ENCODE data around the gene STAP1.

Gene STAP1

GRCh38 chr4:67614186-67614585 is 55.7 kb downstream of the STAP1 start:
- H3K4me1 ChIP-seq (ENCODE audit: control insufficient read depth, low read length) = no peaks in the 10 kb centered on the region
- H3K9me2 ChIP-seq (replicated peaks; ENCODE audit: control insufficient read depth, low read length) = no peaks in the 10 kb centered on the region
- H3K27me3 ChIP-seq (ENCODE audit: control insufficient read depth, low read length) = no peaks in the 10 kb centered on the region
- no peak for TF ChIP-seq EZH2phosphoT487 (IDR thresholded peaks at IDR 0.05; ENCODE audit: borderline replicate concordance, low read length)
- no peak for TF ChIP-seq CTCF (IDR thresholded peaks at IDR 0.05; ENCODE audit: low read depth, low read length, poor library complexity, severe bottlenecking)
- no peaks in the 10 kb centered on the region for H3K79me2 ChIP-seq (ENCODE audit: control insufficient read depth, low read length)
- peaks cover 13% of the 10 kb centered on the region for H3F3A ChIP-seq (ENCODE audit: control insufficient read depth, insufficient read depth)
- no peak overlapping the region for H3K4me2 ChIP-seq (ENCODE audit: low read length)
- H3K4me3 ChIP-seq (ENCODE audit: low read length) = no peak overlapping the region
- H3K36me3 ChIP-seq (ENCODE audit: control insufficient read depth, low read length) = peaks cover 33% of the 10 kb centered on the region
- peaks cover 4% of the 10 kb centered on the region; the same call in 1 of the 2 replicates for H3K9me3 ChIP-seq (ENCODE audit: control insufficient read depth, insufficient read depth, low read length)
- no peaks in the 10 kb centered on the region for H4K20me1 ChIP-seq (ENCODE audit: control insufficient read depth, insufficient read depth, low read depth, low read length)
- H3K27ac ChIP-seq (ENCODE audit: low read depth, low read length) = no peak overlapping the region

GRCh38 chr4:67615119-67615518 is 56.6 kb downstream of the STAP1 start:
- no peaks in the 10 kb centered on the region for H3K4me1 ChIP-seq (ENCODE audit: control insufficient read depth, low read length)
- H3F3A ChIP-seq (ENCODE audit: control insufficient read depth, insufficient read depth) = peaks cover 13% of the 10 kb centered on the region
- TF ChIP-seq EZH2phosphoT487 (IDR thresholded peaks at IDR 0.05; ENCODE audit: borderline replicate concordance, low read length) (no peak), CTCF (IDR thresholded peaks at IDR 0.05; ENCODE audit: low read depth, low read length, poor library complexity, severe bottlenecking) (no peak)
- no peak overlapping the region for H3K4me2 ChIP-seq (ENCODE audit: low read length)
- no peaks in the 10 kb centered on the region for H3K9me3 ChIP-seq (ENCODE audit: control insufficient read depth, insufficient read depth, low read length)
- no peak overlapping the region for H3K4me3 ChIP-seq (ENCODE audit: low read length)
- H3K79me2 ChIP-seq (ENCODE audit: control insufficient read depth, low read length) = no peaks in the 10 kb centered on the region
- H3K27me3 ChIP-seq (ENCODE audit: control insufficient read depth, low read length) = no peaks in the 10 kb centered on the region
- peaks cover 34% of the 10 kb centered on the region for H3K36me3 ChIP-seq (ENCODE audit: control insufficient read depth, low read length)
- H4K20me1 ChIP-seq (ENCODE audit: control insufficient read depth, insufficient read depth, low read depth, low read length) = no peaks in the 10 kb centered on the region
- no peaks in the 10 kb centered on the region for H3K9me2 ChIP-seq (replicated peaks; ENCODE audit: control insufficient read depth, low read length)
- no peak overlapping the region for H3K27ac ChIP-seq (ENCODE audit: low read depth, low read length)

- TF ChIP-seq CTCF (IDR thresholded peaks at IDR 0.05; ENCODE audit: low read depth, low read length, poor library complexity, severe bottlenecking) (no peak), EZH2phosphoT487 (IDR thresholded peaks at IDR 0.05; ENCODE audit: borderline replicate concordance, low read length) (no peak)
Observed at GRCh38 chr4:67616478-67616877, 58.0 kb downstream of the STAP1 start.

More at GRCh38 chr4:67616478-67616877, 58.0 kb downstream of the STAP1 start:
- Histone ChIP-seq H3K4me1 (ENCODE audit: control insufficient read depth, low read length) (no peaks in the 10 kb centered on the region), H3K4me3 (ENCODE audit: low read length) (no peak overlapping the region), H3K27ac (ENCODE audit: low read depth, low read length) (no peak overlapping the region), H3K36me3 (ENCODE audit: control insufficient read depth, low read length) (peaks cover 44% of the 10 kb centered on the region), H4K20me1 (ENCODE audit: control insufficient read depth, insufficient read depth, low read depth, low read length) (no peaks in the 10 kb centered on the region), H3F3A (ENCODE audit: control insufficient read depth, insufficient read depth) (peaks cover 3% of the 10 kb centered on the region), H3K9me3 (ENCODE audit: control insufficient read depth, insufficient read depth, low read length) (no peaks in the 10 kb centered on the region), H3K79me2 (ENCODE audit: control insufficient read depth, low read length) (no peaks in the 10 kb centered on the region), H3K27me3 (ENCODE audit: control insufficient read depth, low read length) (no peaks in the 10 kb centered on the region), H3K4me2 (ENCODE audit: low read length) (no peak overlapping the region), H3K9me2 (replicated peaks; ENCODE audit: control insufficient read depth, low read length) (no peaks in the 10 kb centered on the region)

Data from DOHH2 (cell line).